ENCODE results near the gene COMP. TPM values are rescaled to one million over a fixed set of nuclear protein-coding genes. Genes with fewer than 3 reads are reported as not detected.

Gene COMP
- total RNA-seq, 4 donors from 2014 or later: 0.40 TPM; not detected in 3

GRCh38 chr19:18783958-18784785 is 6.9 kb downstream of the COMP start:
- H3K36me3 ChIP-seq: no peaks in the 10 kb centered on the region
- peaks cover 0 to 24% of the 10 kb centered on the region in 2 donors for H3K27me3 ChIP-seq
- H3K9me3 ChIP-seq: peaks cover 0 to 3% (median 0%) of the 10 kb centered on the region in 4 donors
- peaks cover 0 to 33% (median 14%) of the 10 kb centered on the region in 4 donors for H3K4me1 ChIP-seq
- H3K27ac ChIP-seq: no peak overlapping the region
- no peak overlapping the region for H3K4me3 ChIP-seq
- no peak for DNase-seq
- no peak for TF ChIP-seq POLR2A (IDR thresholded peaks at IDR 0.05)
- TF ChIP-seq CTCF (IDR thresholded peaks at IDR 0.05): no peak

GRCh38 chr19:18782559-18783225 is 8.4 kb downstream of the COMP start:
- peaks cover 0 to 9% of the 10 kb centered on the region in 2 donors for H3K27me3 ChIP-seq
- TF ChIP-seq CTCF (IDR thresholded peaks at IDR 0.05) (no peak), POLR2A (IDR thresholded peaks at IDR 0.05) (no peak)

GRCh38 chr19:18781885-18782527 is 9.1 kb downstream of the COMP start:
- no peak for DNase-seq
- no peak overlapping the region for H3K27ac ChIP-seq
- H3K4me3 ChIP-seq: no peak overlapping the region
- TF ChIP-seq POLR2A (IDR thresholded peaks at IDR 0.05): no peak
- TF ChIP-seq CTCF (IDR thresholded peaks at IDR 0.05): no peak
- peaks cover 0 to 2% of the 10 kb centered on the region in 2 donors for H3K27me3 ChIP-seq
- H3K36me3 ChIP-seq: no peaks in the 10 kb centered on the region
- H3K4me1 ChIP-seq: peaks cover 0 to 14% (median 6%) of the 10 kb centered on the region in 4 donors
- H3K9me3 ChIP-seq: peaks cover 0 to 3% (median 0%) of the 10 kb centered on the region in 4 donors

More at GRCh38 chr19:18782559-18783225, 8.4 kb downstream of the COMP start:
- Histone ChIP-seq H3K36me3 (no peaks in the 10 kb centered on the region), H3K9me3 (peaks cover 0 to 3% (median 0%) of the 10 kb centered on the region in 4 donors), H3K4me1 (peaks cover 0 to 21% (median 6%) of the 10 kb centered on the region in 4 donors), H3K4me3 (no peak overlapping the region), H3K27ac (no peak overlapping the region)
- DNase-seq: no peak

- H3K4me3 ChIP-seq: no peak overlapping the region
- H3K36me3 ChIP-seq: no peaks in the 10 kb centered on the region
- H3K9me3 ChIP-seq: peaks cover 0 to 3% (median 0%) of the 10 kb centered on the region in 4 donors
- no peak for DNase-seq
- no peak for TF ChIP-seq CTCF (IDR thresholded peaks at IDR 0.05)
- TF ChIP-seq POLR2A (IDR thresholded peaks at IDR 0.05): no peak
- no peak overlapping the region for H3K27ac ChIP-seq
- no peaks in the 10 kb centered on the region for H3K27me3 ChIP-seq
- peaks cover 0 to 14% (median 6%) of the 10 kb centered on the region in 4 donors for H3K4me1 ChIP-seq
These were observed 10.0 kb downstream of the COMP start for GRCh38 chr19:18781047-18781600.

GRCh38 chr19:18780631-18781030 is 10.5 kb downstream of the COMP start:
- Histone ChIP-seq H3K4me3 (no peak overlapping the region), H3K36me3 (no peaks in the 10 kb centered on the region), H3K27ac (no peak overlapping the region), H3K9me3 (peaks cover 0 to 3% (median 0%) of the 10 kb centered on the region in 4 donors), H3K4me1 (peaks cover 0 to 10% (median 3%) of the 10 kb centered on the region in 4 donors), H3K27me3 (no peaks in the 10 kb centered on the region)
- TF ChIP-seq CTCF (IDR thresholded peaks at IDR 0.05): no peak
- TF ChIP-seq POLR2A (IDR thresholded peaks at IDR 0.05): no peak
- no peak for DNase-seq

All from Peyer's patch (tissue), 4 donors.